IPS-15b (cell line): ENCODE measurements around the gene CD80.

Experiments used
- H3K27me3 ChIP-seq: one replicate; pipeline ENCODE4 v1.6.1; 2013; ENCODE audit warnings: low read length; ENCODE audit not compliant: control insufficient read depth, insufficient read depth
- H3K36me3 ChIP-seq: one replicate; pipeline ENCODE4 v1.6.1; 2013; ENCODE audit warnings: low read length; ENCODE audit not compliant: control insufficient read depth, insufficient read depth
- H3K4me1 ChIP-seq: one replicate; pipeline ENCODE4 v1.6.1; 2013; ENCODE audit warnings: mild to moderate bottlenecking, low read length; ENCODE audit not compliant: control insufficient read depth, insufficient read depth
- H3K4me3 ChIP-seq: one replicate; pipeline ENCODE4 v1.5.1; 2013; ENCODE audit warnings: low read depth, low read length
- H3K9ac ChIP-seq: one replicate; pipeline ENCODE4 v1.6.1; 2013; ENCODE audit warnings: low read depth, mild to moderate bottlenecking, low read length
- H3K9me3 ChIP-seq: one replicate; pipeline ENCODE4 v1.6.1; 2013; ENCODE audit warnings: mild to moderate bottlenecking, low read length; ENCODE audit not compliant: control insufficient read depth, insufficient read depth

CD80 gene

DNA sequence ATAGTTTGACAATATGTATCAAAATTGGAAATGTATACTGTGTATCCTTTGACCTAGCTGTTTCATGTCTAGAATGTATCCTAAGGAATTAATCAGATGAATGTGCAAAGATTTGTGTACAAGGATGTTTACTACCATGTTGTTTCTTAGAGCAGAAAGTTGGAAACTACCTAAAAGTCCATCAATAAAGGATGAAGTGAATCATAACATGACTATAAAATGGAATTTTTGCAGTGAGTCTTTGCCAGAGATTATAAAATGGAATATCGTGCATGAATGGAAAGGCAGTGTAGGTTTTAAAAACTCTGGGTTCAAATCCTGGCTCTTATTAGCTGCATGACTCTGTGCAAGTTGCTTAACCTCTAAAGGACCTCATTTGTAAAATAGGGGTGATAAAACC is 76.3 kb downstream of the CD80 start:
- no peak overlapping the region for H3K9ac ChIP-seq
- no peaks in the 10 kb centered on the region for H3K4me1 ChIP-seq
- H3K9me3 ChIP-seq: no peaks in the 10 kb centered on the region
- H3K27me3 ChIP-seq: no peaks in the 10 kb centered on the region
- peaks cover 6% of the 10 kb centered on the region for H3K36me3 ChIP-seq
- no peak overlapping the region for H3K4me3 ChIP-seq

DNA sequence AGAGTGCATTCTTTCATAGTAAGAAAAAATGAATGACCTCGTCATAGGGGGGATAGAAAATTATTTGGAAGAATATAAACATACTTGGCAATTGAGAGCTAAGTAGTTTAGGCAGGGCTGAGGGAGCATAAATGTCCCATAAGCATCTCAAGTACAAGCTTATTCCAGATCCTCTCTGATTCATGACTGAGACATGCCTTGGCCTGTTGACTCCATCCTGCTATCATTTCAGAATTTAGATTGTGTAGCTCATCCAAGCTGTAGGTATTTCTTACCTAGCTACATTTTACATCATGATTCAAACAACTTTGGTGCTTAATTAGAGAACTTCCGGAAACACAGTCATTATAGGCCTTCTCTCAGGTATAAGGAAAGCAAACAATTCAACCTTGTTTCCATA is 78.3 kb downstream of the CD80 start:
- Histone ChIP-seq H3K9me3 (no peaks in the 10 kb centered on the region), H3K27me3 (no peaks in the 10 kb centered on the region), H3K9ac (no peak overlapping the region), H3K36me3 (peaks cover 5% of the 10 kb centered on the region), H3K4me1 (no peaks in the 10 kb centered on the region), H3K4me3 (no peak overlapping the region)
